CD4-positive, alpha-beta T cell treated with Interleukin-6 for 4 hours (primary cell): ENCODE data around the gene SLC22A23.

Experiments used
- DNase-seq: peaks from one replicate; pipeline ENCODE4 v3.0.0-alpha.2; 2020; ENCODE audit warnings: mixed read lengths

The SLC22A23 gene

GRCh38 chr6:3280866-3281465 lies 175.9 kb downstream of the SLC22A23 start:
- DNase-seq: no peak

GRCh38 chr6:3280091-3280490 lies 176.8 kb downstream of the SLC22A23 start:
- DNase-seq: no peak

- DNase-seq: no peak
Observed at GRCh38 chr6:3278691-3279090, 178.2 kb downstream of the SLC22A23 start.

GRCh38 chr6:3277851-3278416 lies 178.9 kb downstream of the SLC22A23 start:
- no peak for DNase-seq

- no peak for DNase-seq
Observed at GRCh38 chr6:3277251-3277650, 179.6 kb downstream of the SLC22A23 start.

- DNase-seq: no peak
Observed at GRCh38 chr6:3276174-3277167, 180.4 kb downstream of the SLC22A23 start.

GRCh38 chr6:3273707-3274521 lies 182.9 kb downstream of the SLC22A23 start:
- no peak for DNase-seq

- DNase-seq: no peak
Observed at GRCh38 chr6:3272911-3273547, 183.8 kb downstream of the SLC22A23 start.

- DNase-seq: no peak
Observed at GRCh38 chr6:3271756-3272155, 185.1 kb downstream of the SLC22A23 start.

GRCh38 chr6:3270258-3270657 lies 186.6 kb downstream of the SLC22A23 start:
- no peak for DNase-seq

- no peak for DNase-seq
Observed at GRCh38 chr6:3269281-3269975, 187.4 kb downstream of the SLC22A23 start.

- no peak for DNase-seq
Observed at GRCh38 chr6:3268680-3269079, 188.2 kb downstream of the SLC22A23 start.

GRCh38 chr6:3267162-3267561 lies 189.7 kb downstream of the SLC22A23 start:
- no peak for DNase-seq

GRCh38 chr6:3266170-3266569 lies 190.7 kb downstream of the SLC22A23 start:
- DNase-seq: no peak

- DNase-seq: no peak
Observed at GRCh38 chr6:3265671-3266070, 191.2 kb downstream of the SLC22A23 start.

GRCh38 chr6:3264356-3264755 lies 192.5 kb downstream of the SLC22A23 start:
- DNase-seq: no peak

GRCh38 chr6:3263096-3263495 lies 193.8 kb downstream of the SLC22A23 start:
- no peak for DNase-seq

GRCh38 chr6:3261921-3262320 lies 194.9 kb downstream of the SLC22A23 start:
- no peak for DNase-seq

GRCh38 chr6:3261518-3261820 lies 195.4 kb downstream of the SLC22A23 start:
- DNase-seq: no peak

- no peak for DNase-seq
Observed at GRCh38 chr6:3260772-3261517, 195.9 kb downstream of the SLC22A23 start.

- no peak for DNase-seq
Observed at GRCh38 chr6:3260296-3260695, 196.6 kb downstream of the SLC22A23 start.
